ENCODE measurements around the gene CEACAM1. TPM values are rescaled to one million over a fixed set of nuclear protein-coding genes. Genes with fewer than 3 reads are reported as not detected.
A peak's percentile ranks its signal among the peaks of the same experiment; 100 is the strongest.

Gene CEACAM1
- total and polyA plus RNA-seq, 2 of the 13 experiments (the other 11 are each of a cell fraction or from before 2014, with no cell fraction given) = 13.5 to 332 TPM

- TF ChIP-seq EP300 (IDR thresholded peaks at IDR 0.05; ENCODE audit: low read depth in 2 of 2, low read length in 2 of 2) = peak in 1 of 2 experiments; percentile 94; a peak in 2 of 4 replicates
- TF ChIP-seq EP300 (CRISPR knock-in tag; IDR thresholded peaks at IDR 0.05; ENCODE audit: borderline replicate concordance) = peak; percentile 97
- TF ChIP-seq ISL2 (CRISPR knock-in tag; IDR thresholded peaks at IDR 0.05) = peak; percentile 84
- TF ChIP-seq ZNF3 (CRISPR knock-in tag; IDR thresholded peaks at IDR 0.05) = no peak
- no peak for TF ChIP-seq SSRP1 (CRISPR knock-in tag; IDR thresholded peaks at IDR 0.05)
- TF ChIP-seq ZNF317 (CRISPR knock-in tag; IDR thresholded peaks at IDR 0.05) = 0 out of 2 replicates have a peak, but pooled peaks have one; percentile 28
- TF ChIP-seq ELF3 (CRISPR knock-in tag; IDR thresholded peaks at IDR 0.05) = peak; percentile 96
- no peak for TF ChIP-seq CBX5 (CRISPR knock-in tag; IDR thresholded peaks at IDR 0.05; ENCODE audit: borderline replicate concordance)
- TF ChIP-seq ZNF549 (CRISPR knock-in tag; IDR thresholded peaks at IDR 0.05) = no peak
- TF ChIP-seq, protein P1, sequence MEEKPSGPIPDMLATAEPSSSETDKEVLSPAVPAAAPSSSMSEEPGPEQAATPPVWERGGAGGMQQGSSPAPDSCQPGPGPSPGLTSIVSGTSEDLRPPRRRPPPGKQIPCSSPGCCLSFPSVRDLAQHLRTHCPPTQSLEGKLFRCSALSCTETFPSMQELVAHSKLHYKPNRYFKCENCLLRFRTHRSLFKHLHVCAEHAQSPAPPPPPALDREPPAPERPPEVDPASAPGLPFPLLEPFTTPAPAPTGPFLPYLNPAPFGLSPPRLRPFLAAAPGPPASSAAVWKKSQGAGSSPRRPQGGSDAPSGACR (CRISPR knock-in tag; IDR thresholded peaks at IDR 0.05) = no peak
- TF ChIP-seq HNF1B (CRISPR knock-in tag; IDR thresholded peaks at IDR 0.05) = peak; percentile 48; the same call in 1 of the 2 replicates
- peak; percentile 99 for TF ChIP-seq CBFB (CRISPR knock-in tag; IDR thresholded peaks at IDR 0.05)
- TF ChIP-seq TRAFD1 (CRISPR knock-in tag; IDR thresholded peaks at IDR 0.05; ENCODE audit: borderline replicate concordance) = no peak
- TF ChIP-seq EED (CRISPR knock-in tag; IDR thresholded peaks at IDR 0.05) = no peak
- 0 out of 2 replicates have a peak, but pooled peaks have one; percentile 37 for TF ChIP-seq ZBTB43 (CRISPR knock-in tag; conservative IDR thresholded peaks at IDR 0.05)
- peak; percentile 81 for TF ChIP-seq NR2F6 (IDR thresholded peaks at IDR 0.05)
- TF ChIP-seq NR2F6 (CRISPR knock-in tag; IDR thresholded peaks at IDR 0.05) = peak; percentile 85
- peak; percentile 89 for TF ChIP-seq FOSL2 (CRISPR knock-in tag; IDR thresholded peaks at IDR 0.05)
- TF ChIP-seq ZSCAN29 (CRISPR knock-in tag; conservative IDR thresholded peaks at IDR 0.05) = peak; percentile 85
- TF ChIP-seq SPEN (CRISPR knock-in tag; IDR thresholded peaks at IDR 0.05; ENCODE audit: low read depth) = 0 out of 2 replicates have a peak, but pooled peaks have one; percentile 20
Measured at GRCh38 chr19:42480335-42481095, 47.8 kb downstream of the CEACAM1 start (continued).

All from HepG2 (cell line).